OCI-LY7 (cell line): ENCODE measurements around the gene ACAT2.

Source experiments
- CTCF ChIP-seq: fragments of 200-600 bp; sonication (generic); conservative IDR thresholded peaks from 2 replicates; pipeline ENCODE4 v1.5.1; 2014; ENCODE audit warnings: mild to moderate bottlenecking, antibody characterized with exemption, low read length, moderate library complexity, mixed read lengths
- EZH2phosphoT487 ChIP-seq: fragments of 200-600 bp; sonication (generic); IDR thresholded peaks from 2 replicates; pipeline ENCODE4 v1.6.1; 2018; ENCODE audit warnings: low read depth, borderline replicate concordance, mild to moderate bottlenecking, mixed run types, antibody characterized with exemption, low read length, moderate library complexity, mixed read lengths

- TF ChIP-seq CTCF: no peak
- no peak for TF ChIP-seq EZH2phosphoT487
Observed at GRCh38 chr6:159772196-159772595, 10.4 kb downstream of the ACAT2 start.
